ENCODE measurements around the gene GALNT15. TPM values are rescaled to one million over a fixed set of nuclear protein-coding genes. Genes with fewer than 3 reads are reported as not detected.

Gene GALNT15
- total and polyA plus RNA-seq, 11 donors, result 0.96 to 81.1 (median 5.5) TPM

DNA sequence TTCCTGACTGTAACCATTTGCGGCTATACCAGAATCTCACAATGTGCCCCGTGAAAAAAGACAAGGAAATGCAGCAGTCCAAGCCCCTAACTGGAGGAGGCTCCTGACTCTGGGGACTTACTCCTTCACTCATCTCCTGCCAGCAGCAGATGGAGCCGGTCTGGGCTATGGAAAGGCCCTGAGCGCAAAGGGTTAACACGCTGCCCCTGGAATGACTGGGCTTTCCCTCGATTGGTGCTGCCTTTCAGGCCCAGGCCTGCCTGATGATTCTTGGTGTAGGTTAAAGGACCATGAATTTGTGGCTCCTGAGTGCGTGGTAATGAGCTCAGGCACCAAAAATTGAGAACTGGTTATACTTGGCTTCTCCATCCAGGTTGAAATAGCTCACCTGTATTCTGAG is 42.3 kb upstream of the GALNT15 start:
- Histone ChIP-seq H3K27me3 (no peaks in the 10 kb centered on the region), H3K9me3 (peaks cover 0 to 12% (median 0%) of the 10 kb centered on the region in 12 donors), H3K4me1 (peaks cover 0 to 49% (median 27%) of the 10 kb centered on the region in 12 donors), H3K27ac (peak overlapping the region in 10 of 12 donors; percentile 9 to 70 (median 51)), H3K36me3 (no peaks in the 10 kb centered on the region), H3K4me3 (no peak overlapping the region)
- TF ChIP-seq POLR2A (IDR thresholded peaks at IDR 0.05), result no peak
- DNase-seq (no peak), ATAC-seq (no peak)
- WGBS, 4 donors, result 56 to 70% (median 64%) methylated on average over 7 of the region's 7 CpGs
- intact Hi-C loops (cut with DNase I), result loop anchor here in 1 of 10 donors (5.0 kb wide), 2 partner anchors 40 to 75 kb away; partner anchors contain the start of gene GALNT15

DNA sequence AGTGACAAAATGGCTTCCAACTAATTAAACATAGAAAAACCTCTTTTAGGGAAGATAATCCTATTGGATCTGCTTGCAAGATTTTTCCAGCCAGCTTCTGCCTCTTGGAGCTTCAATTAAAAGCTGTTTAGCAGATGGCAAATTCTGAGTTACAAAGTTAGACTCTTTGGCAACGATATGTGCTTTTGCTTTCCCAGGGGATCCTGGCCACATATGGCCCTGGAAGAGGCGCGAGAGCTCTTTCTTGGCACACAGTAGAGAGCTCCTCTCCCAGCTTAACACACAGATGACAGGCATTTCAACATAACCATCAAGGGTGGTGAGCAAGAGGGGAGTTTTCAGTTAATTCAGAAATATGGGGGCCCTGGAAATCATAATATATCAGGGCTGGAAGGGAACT is 41.6 kb upstream of the GALNT15 start:
- H3K27ac ChIP-seq, result peak overlapping the region in 10 of 12 donors; percentile 12 to 70 (median 51)
- WGBS, 4 donors, result 19 to 49% (median 35%) methylated on average over 3 of the region's 3 CpGs

DNA sequence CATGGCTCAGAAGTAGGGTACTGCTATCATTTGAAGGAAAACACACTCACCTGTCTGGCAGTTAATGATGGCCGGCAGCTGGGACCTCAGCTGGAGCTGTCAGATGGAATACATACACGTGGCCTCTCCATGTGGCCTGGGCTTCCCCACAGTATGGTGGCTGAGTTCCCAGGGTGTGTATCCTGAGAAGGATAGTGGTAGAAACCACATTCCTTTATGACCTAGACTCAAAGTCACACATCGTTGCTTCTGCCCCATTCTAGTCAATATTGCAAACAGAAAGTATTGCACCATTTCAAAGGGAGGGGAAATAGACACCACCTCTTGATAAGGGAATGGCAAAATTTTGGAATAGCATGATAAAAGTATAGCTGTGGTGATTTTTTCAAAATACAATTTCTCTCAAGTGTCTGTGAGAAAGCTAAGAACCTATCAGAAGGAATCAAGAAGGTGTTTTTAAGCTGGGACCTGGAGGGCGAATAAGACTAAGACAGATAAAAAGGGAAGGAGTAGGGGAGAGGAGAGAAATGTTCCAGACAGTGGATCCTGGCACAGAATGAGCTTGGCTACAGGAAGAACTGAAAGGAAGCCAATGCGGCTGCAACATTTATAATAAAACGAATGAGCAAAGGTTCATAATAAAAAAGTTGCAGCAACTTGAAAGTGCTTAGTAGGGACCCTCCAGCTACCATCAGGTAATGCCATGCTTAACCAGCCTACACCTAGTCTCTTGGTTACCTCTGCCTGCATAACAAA is 40.1 kb upstream of the GALNT15 start:
- H3K27ac ChIP-seq, result peak overlapping the region in 2 of 12 donors; percentile 31 to 44
- H3K27me3 ChIP-seq, result no peaks in the 10 kb centered on the region
- intact Hi-C loops (cut with DNase I), result loop anchor here in 1 of 10 donors (5.0 kb wide), 2 partner anchors 38 to 77 kb away; partner anchors contain the start of gene GALNT15
- H3K4me1 ChIP-seq, result peaks cover 0 to 47% (median 26%) of the 10 kb centered on the region in 12 donors
- WGBS, 4 donors, result 71 to 81% (median 75%) methylated on average over 5 to 6 of the region's 6 CpGs
- H3K9me3 ChIP-seq, result peaks cover 0 to 18% (median 0%) of the 10 kb centered on the region in 12 donors
- no peaks in the 10 kb centered on the region for H3K36me3 ChIP-seq
- H3K4me3 ChIP-seq, result no peak overlapping the region
- DNase-seq (no peak), ATAC-seq (no peak)
- no peak for TF ChIP-seq POLR2A (IDR thresholded peaks at IDR 0.05)
- TF ChIP-seq, protein P1, sequence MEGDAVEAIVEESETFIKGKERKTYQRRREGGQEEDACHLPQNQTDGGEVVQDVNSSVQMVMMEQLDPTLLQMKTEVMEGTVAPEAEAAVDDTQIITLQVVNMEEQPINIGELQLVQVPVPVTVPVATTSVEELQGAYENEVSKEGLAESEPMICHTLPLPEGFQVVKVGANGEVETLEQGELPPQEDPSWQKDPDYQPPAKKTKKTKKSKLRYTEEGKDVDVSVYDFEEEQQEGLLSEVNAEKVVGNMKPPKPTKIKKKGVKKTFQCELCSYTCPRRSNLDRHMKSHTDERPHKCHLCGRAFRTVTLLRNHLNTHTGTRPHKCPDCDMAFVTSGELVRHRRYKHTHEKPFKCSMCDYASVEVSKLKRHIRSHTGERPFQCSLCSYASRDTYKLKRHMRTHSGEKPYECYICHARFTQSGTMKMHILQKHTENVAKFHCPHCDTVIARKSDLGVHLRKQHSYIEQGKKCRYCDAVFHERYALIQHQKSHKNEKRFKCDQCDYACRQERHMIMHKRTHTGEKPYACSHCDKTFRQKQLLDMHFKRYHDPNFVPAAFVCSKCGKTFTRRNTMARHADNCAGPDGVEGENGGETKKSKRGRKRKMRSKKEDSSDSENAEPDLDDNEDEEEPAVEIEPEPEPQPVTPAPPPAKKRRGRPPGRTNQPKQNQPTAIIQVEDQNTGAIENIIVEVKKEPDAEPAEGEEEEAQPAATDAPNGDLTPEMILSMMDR (IDR thresholded peaks at IDR 0.05), result no peak

More for the DNA sequence above, 41.6 kb upstream of the GALNT15 start:
- peaks cover 0 to 18% (median 0%) of the 10 kb centered on the region in 12 donors for H3K9me3 ChIP-seq
- H3K27me3 ChIP-seq, result no peaks in the 10 kb centered on the region
- peaks cover 0 to 49% (median 27%) of the 10 kb centered on the region in 12 donors for H3K4me1 ChIP-seq
- intact Hi-C loops (cut with DNase I), result loop anchor here in 1 of 10 donors (5.0 kb wide), 2 partner anchors 39 to 76 kb away; partner anchors contain the start of gene GALNT15
- TF ChIP-seq, protein P1 (IDR thresholded peaks at IDR 0.05), result no peak
- TF ChIP-seq POLR2A (IDR thresholded peaks at IDR 0.05), result no peak
- ATAC-seq (peak; percentile 35 to 79 (median 70)), DNase-seq (peak in 4 of 5 donors; percentile 41 to 66 (median 52))
- no peaks in the 10 kb centered on the region for H3K36me3 ChIP-seq
- no peak overlapping the region for H3K4me3 ChIP-seq

DNA sequence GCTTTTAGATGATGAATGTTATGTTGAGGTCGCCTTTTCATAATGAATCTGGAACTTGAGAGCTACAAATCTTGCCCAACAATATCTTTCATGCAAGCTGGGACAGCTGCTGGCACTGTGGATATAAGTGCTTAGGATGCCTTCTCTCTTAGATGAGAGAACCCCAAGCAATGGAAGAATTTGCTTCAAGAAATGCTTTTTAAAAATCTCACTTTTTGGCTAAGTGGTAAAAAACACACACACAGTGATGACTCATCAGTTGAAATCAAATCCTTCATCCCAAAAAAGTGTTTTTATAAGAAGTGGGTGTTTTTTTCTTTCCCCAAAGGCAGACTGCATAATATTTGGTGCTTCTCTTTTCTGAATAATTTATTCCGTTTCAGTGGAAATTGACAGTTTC is 38.4 kb upstream of the GALNT15 start:
- ATAC-seq (no peak), DNase-seq (no peak)
- TF ChIP-seq, protein P1 (IDR thresholded peaks at IDR 0.05), result no peak
- no peak for TF ChIP-seq POLR2A (IDR thresholded peaks at IDR 0.05)
- Histone ChIP-seq H3K36me3 (no peaks in the 10 kb centered on the region), H3K4me1 (peaks cover 3 to 42% (median 23%) of the 10 kb centered on the region in 12 donors), H3K4me3 (no peak overlapping the region), H3K27me3 (no peaks in the 10 kb centered on the region), H3K9me3 (peaks cover 0 to 18% (median 0%) of the 10 kb centered on the region in 12 donors), H3K27ac (peak overlapping the region in 11 of 12 donors; percentile 18 to 74 (median 45))
- intact Hi-C loops (cut with DNase I), result no loop called here
- 73 to 81% (median 76%) methylated on average over 2 of the region's 2 CpGs for WGBS, 4 donors

Data from heart left ventricle (tissue), 16 donors.